SK-N-DZ (cell line): Measurements from ENCODE around the gene CDH4.

ENCODE experiments used
- DNase-seq: peaks from one replicate; pipeline ENCODE4 v3.0.0-alpha.2; 2015; ENCODE audit warnings: low spot score

The CDH4 gene

DNA sequence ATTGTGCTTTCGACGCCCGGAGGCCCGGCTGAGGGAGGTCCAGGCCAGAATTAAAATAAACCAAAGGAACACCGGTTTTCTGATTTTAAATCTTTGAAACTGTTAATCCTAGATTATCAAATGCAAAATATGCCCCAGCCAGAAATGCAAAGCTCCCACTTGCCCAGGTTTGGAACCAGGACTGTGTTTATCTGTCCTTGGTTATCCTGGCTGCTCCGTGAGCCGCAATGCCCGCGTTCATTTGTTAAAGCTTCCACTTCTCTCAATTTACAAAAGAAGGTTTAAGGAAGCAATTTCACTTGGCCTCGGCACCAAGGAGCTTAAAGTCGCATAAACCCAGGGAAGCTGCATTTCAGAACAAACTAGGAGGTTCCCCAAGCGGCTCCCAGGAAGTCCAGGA, 563.6 kb downstream of the CDH4 start:
- no peak for DNase-seq

GRCh38 chr20:61816606-61817460, 564.8 kb downstream of the CDH4 start:
- no peak for DNase-seq

DNA sequence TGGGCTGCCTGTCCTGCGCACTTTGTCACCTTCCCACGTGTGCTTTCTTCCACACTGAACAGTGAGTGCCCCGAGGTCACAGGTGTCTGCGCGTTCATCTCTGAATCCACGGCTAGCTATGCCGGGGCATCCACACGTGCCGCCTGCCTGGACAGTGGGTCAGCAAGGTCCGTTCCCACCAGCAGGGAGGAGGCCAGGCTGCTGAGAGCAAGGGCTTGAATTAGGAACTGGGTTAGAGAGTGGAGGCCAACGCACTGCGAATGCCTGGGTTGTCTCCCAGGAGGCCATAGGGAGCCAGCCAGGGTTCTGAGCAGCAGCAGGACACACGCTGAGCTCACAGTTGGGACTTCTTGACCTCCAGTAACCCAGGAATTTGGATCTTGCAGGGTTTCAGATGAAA, 565.5 kb downstream of the CDH4 start:
- DNase-seq: no peak

DNA sequence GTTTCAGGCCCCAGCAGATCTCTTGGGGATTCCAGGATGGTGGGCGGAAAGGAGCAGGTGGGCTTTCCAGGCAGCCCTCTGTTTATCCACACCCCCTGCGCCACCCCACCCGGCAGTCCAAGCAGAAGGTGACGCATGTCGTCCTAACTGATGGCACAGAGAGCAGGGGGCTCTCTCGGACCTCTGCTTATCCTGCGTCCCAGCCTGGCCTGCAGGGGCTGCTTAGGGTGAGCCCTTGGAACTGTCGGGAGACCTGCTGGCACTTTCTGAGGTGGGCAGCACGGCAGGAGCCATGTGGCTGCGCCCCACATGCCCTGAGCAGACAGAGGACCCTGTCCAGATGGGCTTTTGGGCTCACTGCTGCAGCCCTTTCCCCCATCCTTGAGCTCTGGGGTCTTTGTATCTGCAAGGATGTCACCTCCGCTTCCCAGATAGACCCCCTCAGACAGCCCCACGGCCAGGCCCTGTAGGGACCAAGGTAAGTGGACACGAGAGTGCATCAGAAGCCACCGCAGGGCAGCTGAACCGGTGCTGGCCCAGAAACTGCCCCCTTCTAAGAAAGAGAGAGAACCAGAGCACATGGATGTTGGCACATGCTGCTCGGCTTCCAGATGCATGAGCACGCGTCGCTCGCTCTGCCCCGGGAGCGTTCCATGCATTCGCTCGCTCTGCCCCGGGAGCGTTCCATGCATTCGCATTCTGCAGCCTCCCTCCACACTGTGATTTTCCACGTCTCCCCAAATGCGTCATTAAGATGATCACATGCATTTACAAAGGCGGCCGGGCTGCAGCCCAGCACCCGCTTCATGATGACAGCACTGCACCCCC, 566.9 kb downstream of the CDH4 start:
- DNase-seq: no peak

GRCh38 chr20:61819574-61819846, 567.4 kb downstream of the CDH4 start:
- no peak for DNase-seq

DNA sequence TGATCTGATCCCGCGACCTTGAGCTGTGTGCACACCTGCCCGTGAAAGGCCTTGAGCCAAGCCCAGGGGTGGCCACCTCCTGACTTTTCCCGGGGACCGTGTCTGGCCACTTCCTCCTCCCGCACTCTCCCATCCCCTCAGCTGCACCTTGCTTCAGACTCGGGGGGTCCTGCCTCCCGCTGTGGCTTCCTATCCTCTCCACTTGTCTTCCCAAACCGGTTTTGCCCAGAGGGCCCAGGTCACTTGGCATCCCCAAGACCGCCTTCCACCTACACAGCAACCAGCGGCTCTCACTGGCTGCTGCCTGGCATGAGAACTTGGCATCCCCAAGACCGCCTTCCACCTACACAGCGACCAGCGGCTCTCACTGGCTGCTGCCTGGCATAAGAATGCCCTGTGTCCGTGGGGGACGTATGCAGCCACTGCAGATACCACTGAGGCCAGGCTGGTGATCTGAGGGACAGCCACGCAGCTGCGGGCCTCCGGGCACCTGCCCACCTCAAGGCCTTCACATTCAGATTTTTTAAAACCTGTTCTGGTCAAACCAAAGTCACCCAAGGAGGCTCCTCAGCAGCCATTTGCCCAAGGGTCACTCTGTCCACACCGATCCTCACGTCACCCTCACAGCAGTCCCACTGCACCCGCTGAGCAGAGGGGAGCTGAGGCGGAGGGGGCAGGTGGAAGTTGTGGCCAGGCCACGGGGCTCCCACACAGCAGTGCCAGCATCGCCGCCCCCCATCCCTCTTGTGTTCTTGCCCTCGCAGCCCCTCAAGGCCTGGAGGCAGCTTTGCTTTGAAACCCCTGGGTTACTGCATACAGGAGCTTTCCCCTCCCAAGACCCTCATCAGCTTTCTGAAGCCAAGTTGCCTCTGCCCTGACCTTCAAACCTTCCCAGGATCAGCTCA, 568.1 kb downstream of the CDH4 start:
- no peak for DNase-seq

GRCh38 chr20:61821735-61822134, 569.7 kb downstream of the CDH4 start:
- no peak for DNase-seq

GRCh38 chr20:61822396-61822795, 570.3 kb downstream of the CDH4 start:
- DNase-seq: no peak

GRCh38 chr20:61823242-61823641, 571.2 kb downstream of the CDH4 start:
- no peak for DNase-seq

- DNase-seq: no peak
These were observed 576.8 kb downstream of the CDH4 start for GRCh38 chr20:61828891-61829290.

DNA sequence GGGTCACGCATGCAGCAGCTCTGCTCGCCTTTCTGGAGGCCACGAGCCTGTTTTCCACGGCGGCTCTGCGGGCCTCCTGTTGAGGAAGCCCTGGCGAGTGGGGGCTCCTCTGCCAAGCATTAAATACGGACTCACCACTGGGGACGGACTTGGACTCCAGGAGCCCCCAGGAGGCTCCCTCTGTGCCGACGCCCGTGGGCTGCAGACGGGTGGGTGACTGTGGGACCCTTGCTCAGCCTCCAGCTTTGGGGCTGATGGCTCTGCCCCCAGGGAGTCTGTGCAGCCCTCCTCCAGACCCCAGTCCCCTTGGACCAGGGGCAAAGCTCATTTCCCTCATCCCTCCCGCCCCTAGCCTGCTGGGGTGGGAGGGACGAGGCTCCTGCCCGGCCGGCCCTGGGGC, 577.5 kb downstream of the CDH4 start:
- no peak for DNase-seq

- DNase-seq: no peak
These were observed 578.3 kb downstream of the CDH4 start for GRCh38 chr20:61830241-61830930.

GRCh38 chr20:61830991-61831390, 578.9 kb downstream of the CDH4 start:
- no peak for DNase-seq

- no peak for DNase-seq
These were observed 580.1 kb downstream of the CDH4 start for GRCh38 chr20:61832181-61832580.

GRCh38 chr20:61833807-61834610, 581.9 kb downstream of the CDH4 start:
- no peak for DNase-seq

- DNase-seq: no peak
These were observed 583.2 kb downstream of the CDH4 start for GRCh38 chr20:61835301-61835700.

DNA sequence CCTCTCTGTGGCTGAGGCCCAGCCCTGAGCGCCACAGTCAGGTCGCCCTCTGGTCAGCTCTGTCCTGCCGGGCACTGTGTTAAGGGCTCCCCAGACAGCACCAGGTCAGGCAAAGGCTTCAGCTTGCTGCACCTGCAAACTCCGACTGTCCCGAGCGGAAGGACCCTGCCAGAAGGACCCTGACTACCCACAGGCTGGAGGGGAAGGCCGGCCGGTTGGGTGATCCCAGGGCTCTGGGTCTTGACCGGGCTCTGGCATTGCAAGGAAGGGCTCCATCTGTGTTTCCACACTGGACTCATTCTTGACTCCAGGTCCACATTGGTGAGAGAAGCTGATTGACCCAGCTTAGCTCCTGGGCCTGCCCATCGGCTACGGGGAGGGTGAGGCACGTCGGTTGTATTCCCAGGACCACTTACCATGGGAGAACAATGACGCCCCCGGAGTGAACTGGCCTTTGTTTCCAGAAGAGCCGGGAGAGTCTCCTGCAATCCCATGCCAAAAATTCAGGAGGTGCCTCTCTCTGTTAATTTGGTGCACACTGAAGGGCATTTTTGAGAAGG, 583.8 kb downstream of the CDH4 start:
- DNase-seq: no peak

GRCh38 chr20:61837200-61837599, 585.1 kb downstream of the CDH4 start:
- DNase-seq: no peak

DNA sequence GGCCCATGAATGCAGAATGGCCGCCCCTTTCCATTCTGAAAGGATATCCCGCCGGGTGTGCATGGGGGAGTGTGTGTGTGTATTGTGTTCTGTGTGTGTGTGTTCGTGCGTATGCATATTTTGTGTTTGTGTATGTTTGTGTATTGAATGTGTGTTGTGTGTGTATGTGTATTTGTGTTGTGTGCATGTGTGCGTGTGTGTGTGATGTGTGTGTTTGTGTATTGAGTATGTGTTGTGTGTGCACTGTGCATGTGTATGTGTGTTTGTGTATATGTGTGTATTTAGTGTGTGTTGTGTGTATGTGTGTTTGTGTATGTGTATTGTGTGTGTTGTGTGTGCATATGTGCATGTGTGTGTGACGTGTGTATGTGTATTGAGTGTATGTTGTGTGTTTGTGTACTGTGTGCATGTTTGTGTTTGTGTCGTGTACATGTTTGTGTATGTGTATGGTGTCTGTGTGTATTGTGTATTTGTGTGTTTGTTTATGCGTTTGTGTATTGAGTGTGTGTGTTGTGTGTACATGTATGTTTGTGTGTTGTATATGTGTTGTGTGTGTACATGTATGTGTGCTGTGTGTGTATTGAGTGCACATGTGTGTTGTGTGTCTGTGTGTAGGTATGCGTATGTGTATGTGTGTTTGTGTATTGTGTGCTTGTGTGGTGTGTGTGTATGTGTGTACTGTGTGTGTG, 587.3 kb downstream of the CDH4 start:
- no peak for DNase-seq
